GM12801 (cell line): ENCODE results near the gene OR51B5.

ENCODE experiments used
- TF ChIP-seq, protein P1 (sequence below): IDR thresholded peaks from one replicate; pipeline ENCODE4 v1.5.1; 2011; ENCODE audit warnings: control low read depth; ENCODE audit not compliant: insufficient read length; ENCODE audit errors: extremely low read depth

Gene OR51B5

DNA sequence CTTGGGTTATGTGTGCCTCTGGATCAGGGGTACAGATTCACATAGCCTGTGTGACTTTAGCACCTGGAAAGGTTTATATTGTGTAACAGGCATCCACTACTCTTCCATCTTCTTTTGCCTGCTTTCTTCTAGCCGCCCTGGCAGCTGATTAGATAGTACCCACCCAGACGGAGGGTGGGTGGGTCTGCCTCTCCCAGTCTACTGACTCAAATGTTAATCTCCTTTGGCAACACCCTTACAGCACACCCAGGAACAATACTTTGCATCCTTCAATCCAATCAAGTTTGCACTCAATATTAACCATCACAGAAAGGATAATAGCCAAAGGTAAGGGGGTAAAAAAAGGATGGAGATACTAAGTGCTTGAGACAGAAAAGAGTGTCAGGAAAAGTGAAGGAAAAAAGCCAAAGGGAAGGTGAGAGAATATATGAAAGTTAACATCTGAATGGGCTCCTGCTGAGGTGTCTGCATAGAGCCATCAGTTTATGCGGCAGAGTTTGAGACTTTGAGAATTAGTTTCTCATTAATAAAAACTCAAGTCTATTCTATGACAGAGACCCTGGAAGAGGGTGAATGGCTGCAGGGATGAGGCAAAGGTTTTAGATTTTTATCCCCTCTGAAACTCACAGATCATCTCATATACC, 5.3 kb upstream of the OR51B5 start:
- TF ChIP-seq, protein P1, sequence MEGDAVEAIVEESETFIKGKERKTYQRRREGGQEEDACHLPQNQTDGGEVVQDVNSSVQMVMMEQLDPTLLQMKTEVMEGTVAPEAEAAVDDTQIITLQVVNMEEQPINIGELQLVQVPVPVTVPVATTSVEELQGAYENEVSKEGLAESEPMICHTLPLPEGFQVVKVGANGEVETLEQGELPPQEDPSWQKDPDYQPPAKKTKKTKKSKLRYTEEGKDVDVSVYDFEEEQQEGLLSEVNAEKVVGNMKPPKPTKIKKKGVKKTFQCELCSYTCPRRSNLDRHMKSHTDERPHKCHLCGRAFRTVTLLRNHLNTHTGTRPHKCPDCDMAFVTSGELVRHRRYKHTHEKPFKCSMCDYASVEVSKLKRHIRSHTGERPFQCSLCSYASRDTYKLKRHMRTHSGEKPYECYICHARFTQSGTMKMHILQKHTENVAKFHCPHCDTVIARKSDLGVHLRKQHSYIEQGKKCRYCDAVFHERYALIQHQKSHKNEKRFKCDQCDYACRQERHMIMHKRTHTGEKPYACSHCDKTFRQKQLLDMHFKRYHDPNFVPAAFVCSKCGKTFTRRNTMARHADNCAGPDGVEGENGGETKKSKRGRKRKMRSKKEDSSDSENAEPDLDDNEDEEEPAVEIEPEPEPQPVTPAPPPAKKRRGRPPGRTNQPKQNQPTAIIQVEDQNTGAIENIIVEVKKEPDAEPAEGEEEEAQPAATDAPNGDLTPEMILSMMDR, result no peak

DNA sequence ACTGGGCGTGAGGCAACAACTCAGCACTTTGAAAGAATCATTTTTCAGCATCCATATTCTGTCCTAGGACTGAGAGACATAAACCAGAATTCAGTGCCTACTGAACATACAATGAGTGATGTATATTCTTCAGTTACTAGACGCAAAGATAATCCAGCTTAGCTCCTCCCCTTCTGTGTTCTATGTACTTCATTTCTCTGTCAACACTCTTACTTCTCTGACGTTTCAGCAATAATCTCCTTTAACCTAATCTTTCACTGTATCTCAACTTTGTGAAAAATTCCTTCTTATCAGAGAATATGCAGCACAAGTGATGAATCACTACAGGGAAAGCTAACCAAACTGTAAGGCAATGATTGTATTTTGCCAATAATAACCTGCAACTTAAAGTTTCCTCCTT, 2.5 kb upstream of the OR51B5 start:
- TF ChIP-seq, protein P1, result no peak

DNA sequence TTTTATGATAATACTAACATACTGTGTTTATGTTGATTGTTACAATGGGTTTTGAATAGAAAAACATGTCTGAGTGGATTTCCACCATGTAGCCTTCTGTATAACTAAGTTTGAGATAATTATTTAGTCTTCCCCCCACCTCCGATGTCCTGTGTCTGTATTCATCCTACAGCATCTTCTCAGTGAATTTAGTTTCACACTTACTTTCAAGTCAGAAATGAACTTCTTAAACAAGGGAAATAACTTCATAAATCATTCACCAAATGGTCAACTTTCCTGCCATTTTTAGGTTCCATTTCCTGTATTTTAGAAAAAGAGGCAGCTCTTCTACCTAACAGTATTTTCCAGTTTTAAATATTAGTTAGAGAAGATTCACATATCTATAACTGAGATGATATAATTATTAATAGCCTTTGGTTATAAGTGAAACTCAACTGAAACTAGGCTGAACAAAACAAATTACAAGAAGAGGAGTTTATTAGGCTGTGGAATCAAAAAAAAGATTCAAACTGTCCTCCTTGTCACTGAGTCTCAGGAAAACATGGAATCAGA, 3.5 kb downstream of the OR51B5 start:
- TF ChIP-seq, protein P1, result no peak

DNA sequence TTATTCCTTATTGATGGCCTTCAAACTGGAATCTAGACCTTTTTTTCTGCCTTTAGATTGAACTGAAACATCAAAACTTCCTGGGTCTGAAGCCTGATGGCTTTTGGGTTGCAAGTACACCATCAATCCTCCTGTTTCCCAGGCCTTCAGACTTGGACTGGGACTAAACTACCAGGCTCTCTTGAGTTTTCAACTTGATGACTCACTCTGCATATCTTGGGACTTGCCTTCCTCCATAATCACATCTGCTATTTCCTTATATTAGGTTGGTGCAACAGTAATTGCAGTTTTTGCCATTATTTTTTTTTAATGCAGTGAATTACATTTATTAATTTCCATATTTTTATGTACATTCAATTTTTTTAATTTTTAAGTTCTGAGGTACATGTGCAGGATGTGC, 7.0 kb downstream of the OR51B5 start:
- TF ChIP-seq, protein P1, result no peak

DNA sequence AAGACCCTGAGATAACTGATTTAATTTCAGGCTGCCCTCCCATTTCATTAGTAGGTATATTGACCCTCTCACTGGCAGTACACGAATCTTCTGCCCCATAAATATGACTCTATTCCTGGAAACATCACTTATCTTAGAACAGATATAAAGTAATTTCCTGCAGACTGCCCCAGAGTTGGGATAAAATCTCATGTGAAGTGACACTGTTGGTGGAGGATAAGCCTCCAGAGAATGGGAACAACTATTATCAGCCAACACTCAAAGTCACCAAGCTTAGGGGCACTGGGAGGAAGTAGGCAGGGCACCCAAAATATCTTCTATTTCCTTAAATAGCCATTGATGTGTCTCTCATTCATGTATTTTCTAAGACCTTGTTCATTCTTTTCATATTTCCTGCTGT, 8.2 kb downstream of the OR51B5 start:
- TF ChIP-seq, protein P1, result no peak

DNA sequence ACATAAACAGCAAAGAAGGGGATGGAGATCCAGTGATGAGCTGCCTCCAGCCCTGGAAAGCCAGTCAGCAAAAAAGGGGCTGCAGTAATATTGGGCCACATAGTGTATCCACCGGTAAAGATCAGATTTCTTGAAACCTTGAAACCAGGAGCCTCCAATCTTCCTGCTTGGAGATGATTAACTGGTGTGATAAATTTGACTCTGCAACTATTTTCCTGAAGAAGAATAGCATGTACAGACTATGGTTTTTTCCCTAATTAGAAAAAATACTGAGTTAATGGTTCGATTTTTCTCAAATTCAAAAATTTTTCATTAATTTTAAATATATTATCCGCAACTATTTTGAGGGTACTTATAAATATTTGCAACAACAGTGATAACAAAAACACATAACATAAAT, 19.1 kb downstream of the OR51B5 start, which contains the start of gene OR51B2:
Gene OR51B2, minus strand, starts transcription at position 101 of the 400 bp plus-strand sequence. Its CDS starts 0 bp downstream, at position 101.
- TF ChIP-seq, protein P1, result no peak

DNA sequence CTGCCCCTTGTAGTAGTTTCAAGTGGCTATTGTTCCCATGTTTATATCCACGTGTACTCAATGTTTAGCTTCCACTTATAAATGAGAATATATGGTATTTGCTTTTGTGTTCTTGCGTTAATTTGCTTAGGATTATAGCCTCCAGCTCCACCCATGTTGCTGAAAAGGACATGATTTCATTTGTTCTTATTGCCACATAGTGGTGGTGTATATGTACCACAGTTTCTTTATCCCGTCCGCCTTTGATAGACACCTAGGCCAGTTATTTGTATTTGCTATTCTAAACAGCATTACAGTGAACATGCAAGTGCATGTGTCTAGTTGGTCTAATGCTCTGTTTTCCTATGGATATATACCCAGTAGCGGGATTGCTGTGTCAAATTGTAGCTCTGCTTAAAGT, 26.0 kb downstream of the OR51B5 start:
- TF ChIP-seq, protein P1, result no peak
